Lower leg skin (tissue), 4 donors: ENCODE results near the gene IPMK. TPM values are rescaled to one million over a fixed set of nuclear protein-coding genes. Genes with fewer than 3 reads are reported as not detected.

Source experiments
- DNase-seq, 2 donors: peaks; one replicate each; pipeline ENCODE4 v3.0.0-alpha.2; 2019; ENCODE audit warnings: low spot score in 2 of 2
- H3K4me3 ChIP-seq: fragments of 200-600 bp; sonication (generic); 2 replicates; pipeline ENCODE4 v1.5.1; 2017; ENCODE audit warnings: mild to moderate bottlenecking, low read depth; ENCODE audit not compliant: poor library complexity, severe bottlenecking
- CTCF ChIP-seq, 3 donors: fragments of 450-650 bp; IDR thresholded peaks; one replicate each; pipeline ENCODE4 v1.5.1; 2016; ENCODE audit warnings: antibody characterized with exemption in 3 of 3, mild to moderate bottlenecking in 3 of 3, moderate library complexity in 2 of 3
- POLR2A ChIP-seq, 2 donors: fragments of 450-650 bp; IDR thresholded peaks; one replicate each; pipeline ENCODE4 v1.6.1; 2016 to 2017; ENCODE audit warnings: antibody characterized with exemption in 2 of 2, mild to moderate bottlenecking in 1 of 2, moderate library complexity in 1 of 2
- WGBS, 2 donors: methylation state at CpG; one replicate each; pipeline ENCODE4 v1.1.5; 2018; 5-methylcytosine and 5-hydroxymethylcytosine counted together
- intact Hi-C: fragments of 100-400 bp; cut with DNase I; formaldehyde crosslinking; loops from one replicate; pipeline ENCODE4 v1.15.0; 2023; ENCODE audit warnings: low total_unique reads
- total RNA-seq, 4 donors: library from RNA; depleted of rRNA; stranded (reverse); fragments of >200 nt; gene quantifications; one replicate each; pipeline ENCODE4 v1.1.0, GENCODE V29; 2016

The IPMK gene
- total RNA-seq, 4 donors from 2014 or later = 8.8 to 13.4 (median 11.0) TPM

DNA sequence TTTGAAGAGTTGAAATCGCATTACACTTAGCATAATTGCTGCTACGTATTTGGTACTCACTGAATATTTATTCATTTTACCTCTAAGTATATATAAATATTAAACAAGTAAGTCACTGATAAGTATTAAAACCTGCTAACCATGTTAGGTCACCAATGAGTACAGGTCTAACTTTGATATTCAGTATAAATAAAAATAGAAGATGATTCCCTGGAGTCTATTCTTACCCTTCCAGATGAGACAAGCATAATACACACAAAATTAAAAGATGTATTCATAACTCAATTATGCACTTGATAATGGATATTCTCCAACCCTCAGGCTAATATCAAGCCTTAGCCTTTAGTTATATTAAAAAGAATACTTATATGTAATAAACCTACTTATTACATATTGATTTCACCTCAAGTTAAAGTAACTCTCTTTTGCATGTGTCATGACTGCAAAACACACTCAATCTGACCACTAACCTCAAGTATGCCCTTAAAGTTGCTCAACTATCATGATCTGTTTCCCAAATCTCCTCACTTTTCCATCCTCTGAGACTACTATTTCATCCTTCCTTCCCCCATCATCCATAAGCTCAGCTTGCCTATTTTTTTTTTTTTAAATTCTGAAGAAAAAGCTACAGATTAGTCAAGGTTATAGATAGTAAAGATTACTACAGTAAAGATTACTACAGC lies 46.8 kb downstream of the IPMK start:
- no peak overlapping the region for H3K4me3 ChIP-seq
- TF ChIP-seq POLR2A (IDR thresholded peaks at IDR 0.05) (no peak), CTCF (IDR thresholded peaks at IDR 0.05) (no peak)

GRCh38 chr10:58219875-58220274 lies 47.8 kb downstream of the IPMK start:
- TF ChIP-seq CTCF (IDR thresholded peaks at IDR 0.05) = no peak
- TF ChIP-seq POLR2A (IDR thresholded peaks at IDR 0.05) = no peak
- H3K4me3 ChIP-seq = no peak overlapping the region
- no peak for DNase-seq
- intact Hi-C loops = no loop called here

More for the DNA sequence above, 46.8 kb downstream of the IPMK start:
- DNase-seq = no peak
- 97 to 98% methylated on average over 2 of the region's 2 CpGs for WGBS, 2 donors
- intact Hi-C loops = no loop called here

DNA sequence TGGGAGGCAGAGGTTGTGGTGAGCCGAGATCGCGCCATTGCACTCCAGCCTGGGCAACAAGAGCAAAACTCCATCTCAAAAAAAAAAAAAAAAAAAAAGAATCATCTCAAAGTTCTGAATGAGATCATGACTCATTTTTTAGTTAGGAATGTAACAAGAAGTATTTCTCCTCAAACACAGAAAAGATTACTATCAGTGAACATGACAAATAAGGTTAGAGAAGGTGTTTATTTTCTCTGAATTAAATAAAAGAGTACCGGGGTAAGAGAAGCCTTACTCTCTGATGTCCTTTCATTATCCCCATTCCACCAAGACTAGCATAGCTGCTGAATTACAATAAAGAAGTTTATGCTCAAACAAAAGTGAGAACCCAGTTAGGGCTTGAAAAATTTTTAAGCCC lies 50.1 kb downstream of the IPMK start:
- H3K4me3 ChIP-seq = no peak overlapping the region
- TF ChIP-seq POLR2A (IDR thresholded peaks at IDR 0.05) (no peak), CTCF (IDR thresholded peaks at IDR 0.05) (no peak)
- DNase-seq = no peak
- intact Hi-C loops = no loop called here
- WGBS, 2 donors = 74 to 83% methylated on average over 4 of the region's 4 CpGs

GRCh38 chr10:58212622-58213021 lies 55.1 kb downstream of the IPMK start:
- intact Hi-C loops = no loop called here
- no peak for DNase-seq
- WGBS, 2 donors = 87 to 98% methylated on average over 3 of the region's 3 CpGs
- H3K4me3 ChIP-seq = no peak overlapping the region
- no peak for TF ChIP-seq CTCF (IDR thresholded peaks at IDR 0.05)
- no peak for TF ChIP-seq POLR2A (IDR thresholded peaks at IDR 0.05)

DNA sequence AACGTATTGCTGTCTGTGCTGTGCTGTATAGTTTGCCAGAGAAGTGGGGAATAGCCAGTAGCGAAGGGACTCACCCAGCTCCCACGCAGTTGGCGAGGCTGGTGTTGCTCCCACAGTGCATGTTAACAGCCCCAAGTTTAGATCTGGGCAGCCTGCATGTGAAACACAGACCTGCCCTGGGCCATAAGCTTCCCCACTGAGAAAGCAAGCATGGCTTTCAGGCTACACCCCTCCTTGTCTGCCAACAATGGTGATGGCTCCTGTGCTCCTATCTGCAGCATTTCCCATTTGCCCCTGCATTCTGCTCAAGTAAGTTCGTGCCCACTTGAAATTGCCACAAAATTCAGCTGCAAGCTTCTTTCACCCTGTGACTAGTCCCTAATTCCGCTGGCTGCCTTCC lies 57.5 kb downstream of the IPMK start:
- intact Hi-C loops = no loop called here
- DNase-seq = no peak
- no peak overlapping the region for H3K4me3 ChIP-seq
- TF ChIP-seq POLR2A (IDR thresholded peaks at IDR 0.05) (no peak), CTCF (IDR thresholded peaks at IDR 0.05) (no peak)
- 90 to 96% methylated on average over 6 of the region's 6 CpGs for WGBS, 2 donors

DNA sequence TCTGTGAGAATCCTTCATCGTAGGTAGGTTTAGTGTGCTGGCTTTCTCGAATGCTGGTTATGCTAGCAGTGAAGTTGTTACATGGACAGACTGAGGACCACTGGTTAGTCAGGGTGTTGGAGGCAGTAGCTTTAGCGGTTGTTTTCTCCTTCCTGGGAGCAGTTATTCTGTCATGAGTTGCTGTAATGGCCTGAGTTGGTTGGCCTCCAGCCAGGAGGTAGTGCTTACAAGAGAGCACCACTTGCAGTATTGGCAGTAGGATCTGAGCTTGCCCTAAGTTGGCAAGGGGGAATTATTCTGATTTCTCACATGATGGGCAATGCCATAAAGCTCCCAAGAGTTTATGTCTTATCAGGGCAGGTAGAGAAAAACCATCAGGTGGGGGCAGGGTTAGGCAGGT lies 58.0 kb downstream of the IPMK start:
- H3K4me3 ChIP-seq = no peak overlapping the region
- no peak for DNase-seq
- TF ChIP-seq CTCF (IDR thresholded peaks at IDR 0.05) (no peak), POLR2A (IDR thresholded peaks at IDR 0.05) (no peak)
- intact Hi-C loops = no loop called here
- WGBS, 2 donors = 85 to 100% methylated on average over 3 of the region's 3 CpGs
